HG03196 (cell line): Measurements from ENCODE around the gene OTUD7B.

Experiments
- ATAC-seq: cut with Tn5 transposase; IDR thresholded peaks from one replicate; pipeline ENCODE4 v1.9.1; 2021; ENCODE audit not compliant: unreplicated experiment

OTUD7B gene

DNA sequence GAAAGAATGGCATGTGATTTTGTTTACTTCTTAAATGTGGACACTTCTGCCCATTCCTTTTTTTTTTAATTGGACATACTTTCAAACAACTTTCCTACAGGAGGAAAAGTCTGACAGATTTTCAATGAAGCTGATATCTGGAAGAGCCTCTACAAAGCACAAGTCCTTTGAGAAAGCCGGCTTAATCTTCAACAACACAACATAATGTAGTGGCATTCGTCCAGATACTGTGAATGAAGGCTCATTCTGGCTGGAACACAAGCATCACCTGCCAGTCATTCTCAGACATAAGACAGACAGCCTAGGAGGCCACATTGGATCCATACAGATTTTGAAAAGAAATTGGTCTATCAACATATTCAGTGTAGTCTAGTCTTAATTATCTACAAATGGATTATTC, 4.9 kb downstream of the OTUD7B start:
- no peak for ATAC-seq

- no peak for ATAC-seq
Measured at GRCh38 chr1:150003801-150004200, 6.7 kb downstream of the OTUD7B start.

- no peak for ATAC-seq
Measured at GRCh38 chr1:150002217-150002616, 8.3 kb downstream of the OTUD7B start.

DNA sequence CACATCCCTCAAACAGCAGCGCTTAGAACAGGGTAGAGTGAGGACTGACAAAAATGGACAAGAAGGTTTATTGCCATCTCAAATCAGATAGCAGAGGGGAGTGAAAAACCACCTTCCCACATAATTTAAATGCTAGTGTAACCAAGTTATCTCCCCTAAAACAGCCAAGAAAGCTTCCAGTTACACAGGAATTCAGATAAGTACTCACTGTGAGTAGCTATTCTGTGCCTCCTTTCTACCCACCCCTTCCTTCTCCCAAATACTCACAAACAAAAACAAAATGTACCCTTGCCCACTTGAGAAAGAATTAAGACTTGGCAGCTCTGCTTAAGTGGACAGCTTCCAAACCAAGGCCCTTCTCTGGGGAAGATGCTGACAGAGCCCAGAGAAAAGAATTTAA, 9.1 kb downstream of the OTUD7B start:
- ATAC-seq = no peak

DNA sequence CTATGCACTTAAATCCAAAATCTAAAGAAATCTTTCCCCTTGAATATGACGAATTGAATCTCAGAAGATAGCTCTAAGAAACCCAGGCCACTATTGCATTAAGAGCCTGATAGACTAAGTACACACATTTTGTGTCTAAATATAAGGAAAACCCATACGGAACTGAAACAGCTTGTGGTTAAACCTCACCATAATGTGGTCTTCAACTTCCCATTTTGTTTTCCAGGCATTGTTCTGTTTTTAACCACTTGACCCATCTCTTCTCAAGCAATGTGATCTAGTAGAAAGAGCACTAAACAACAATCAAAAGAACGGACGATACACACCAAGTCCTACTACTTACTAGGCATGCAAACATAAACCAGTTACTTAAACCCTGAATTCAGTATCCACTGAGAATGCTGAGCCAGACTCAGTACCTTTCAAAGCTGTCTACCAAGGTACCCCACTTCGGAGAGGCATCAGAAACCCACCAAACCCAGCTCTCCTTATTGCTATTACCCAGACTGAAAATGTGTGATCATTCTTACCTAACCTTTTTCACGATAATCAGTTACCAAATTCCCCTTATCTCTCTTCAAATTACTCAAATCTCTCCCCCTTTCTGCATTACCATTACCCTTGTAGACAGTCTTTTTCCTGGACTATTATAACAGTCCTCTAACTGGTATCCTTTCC, 12.8 kb downstream of the OTUD7B start:
- ATAC-seq = peak; percentile 49

DNA sequence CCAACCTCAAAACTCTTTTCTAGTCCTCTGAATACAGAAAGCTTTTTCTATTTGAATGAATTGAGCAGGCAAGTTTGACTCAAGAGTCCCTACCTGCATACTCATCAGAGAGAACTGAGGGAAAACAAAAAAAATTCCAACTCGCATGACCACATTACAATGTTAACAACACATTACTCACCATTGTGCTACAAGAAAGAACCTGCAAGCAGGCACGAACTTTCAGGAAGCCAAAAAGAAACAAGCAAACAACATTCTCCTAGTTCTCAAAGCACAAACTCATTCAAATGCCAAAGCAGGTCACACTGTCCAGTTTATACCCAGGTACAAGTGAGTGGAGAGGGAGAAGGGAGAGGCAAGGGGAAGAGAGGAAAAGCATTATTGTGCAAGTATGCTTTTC, 14.6 kb downstream of the OTUD7B start:
- no peak for ATAC-seq

DNA sequence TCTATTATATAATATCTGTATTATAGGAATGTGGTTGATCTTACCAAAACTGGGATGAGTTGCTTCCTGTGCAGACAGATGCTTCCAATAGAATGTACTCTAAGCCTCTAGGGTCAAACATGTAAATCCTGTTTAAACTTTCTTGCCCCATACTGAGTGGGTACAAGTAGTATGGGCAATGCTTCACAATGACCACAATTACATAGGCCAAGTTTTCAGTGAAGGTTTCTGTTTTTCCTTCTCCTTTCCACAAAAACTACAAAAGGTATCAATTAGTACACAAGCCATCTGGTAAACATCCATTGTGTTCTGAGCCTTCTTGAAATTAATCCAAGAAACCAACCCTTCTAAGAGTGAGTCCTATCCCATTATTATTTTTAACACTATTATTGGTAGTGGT, 16.8 kb downstream of the OTUD7B start:
- ATAC-seq = no peak

- no peak for ATAC-seq
Measured at GRCh38 chr1:149993181-149993580, 17.3 kb downstream of the OTUD7B start.

GRCh38 chr1:149987297-149987595, 23.3 kb downstream of the OTUD7B start:
- no peak for ATAC-seq

DNA sequence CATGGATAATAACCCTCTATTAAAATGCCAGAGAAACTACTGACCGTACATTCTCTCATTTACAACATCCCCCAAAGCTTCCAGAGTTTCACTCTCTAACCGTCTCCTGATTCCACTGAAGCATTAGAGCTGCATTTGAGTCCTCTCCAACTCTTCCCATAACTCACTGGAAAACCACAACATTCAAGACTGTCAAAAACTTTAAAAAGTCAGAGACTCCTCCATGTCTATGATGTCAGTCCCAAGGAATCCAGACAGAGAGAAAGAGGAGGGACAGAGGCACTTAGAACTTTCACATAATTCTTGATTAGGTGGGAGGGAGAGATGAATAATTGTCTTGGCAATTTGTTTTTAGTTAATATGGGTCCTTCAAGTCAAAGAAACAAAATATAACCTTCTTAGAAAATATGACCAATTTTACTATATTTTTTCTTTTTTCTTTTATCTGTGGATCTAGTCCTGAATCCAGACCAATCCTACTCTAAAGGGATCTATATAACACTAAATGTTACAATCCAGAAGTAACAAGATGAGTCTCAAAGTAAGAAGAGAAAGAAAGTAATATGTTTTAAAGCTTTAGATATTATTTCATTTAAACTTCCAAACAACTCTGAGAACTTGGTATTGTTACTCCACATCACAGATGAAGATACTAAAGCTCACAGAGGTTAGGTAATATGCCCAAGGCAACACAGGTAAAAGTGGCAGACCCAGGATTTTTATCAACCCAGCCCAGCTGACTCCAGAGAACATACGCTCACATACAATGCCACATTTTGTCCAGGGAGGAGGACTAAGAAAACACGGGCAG, 23.8 kb downstream of the OTUD7B start:
- no peak for ATAC-seq

DNA sequence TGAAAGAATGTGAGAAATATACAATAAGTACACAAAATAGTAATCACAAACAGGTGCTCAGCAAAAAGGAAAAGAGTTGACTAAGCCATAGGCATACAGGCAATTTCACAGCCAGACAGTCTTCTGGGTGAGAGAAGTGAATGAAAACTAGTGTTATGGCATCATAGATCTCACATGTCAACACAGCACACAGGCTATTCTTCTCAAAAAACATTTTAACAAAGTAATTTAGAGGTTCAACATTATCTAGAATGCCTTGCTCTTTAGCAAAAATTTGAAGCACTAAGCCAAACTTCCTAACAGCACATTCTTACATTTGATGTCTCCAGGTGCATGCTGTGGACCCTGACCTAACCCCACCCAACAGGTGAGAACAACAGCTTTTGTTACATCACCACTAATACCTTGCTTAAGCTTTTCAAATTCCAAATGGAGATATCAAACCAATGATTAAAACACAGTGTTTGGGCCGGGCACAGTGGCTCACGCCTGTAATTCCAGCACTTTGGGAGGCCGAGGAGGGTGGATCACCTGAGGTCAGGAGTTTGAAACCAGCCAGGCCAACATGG, 30.5 kb downstream of the OTUD7B start:
- ATAC-seq = no peak

- no peak for ATAC-seq
Measured at GRCh38 chr1:149979245-149979971, 31.1 kb downstream of the OTUD7B start.

DNA sequence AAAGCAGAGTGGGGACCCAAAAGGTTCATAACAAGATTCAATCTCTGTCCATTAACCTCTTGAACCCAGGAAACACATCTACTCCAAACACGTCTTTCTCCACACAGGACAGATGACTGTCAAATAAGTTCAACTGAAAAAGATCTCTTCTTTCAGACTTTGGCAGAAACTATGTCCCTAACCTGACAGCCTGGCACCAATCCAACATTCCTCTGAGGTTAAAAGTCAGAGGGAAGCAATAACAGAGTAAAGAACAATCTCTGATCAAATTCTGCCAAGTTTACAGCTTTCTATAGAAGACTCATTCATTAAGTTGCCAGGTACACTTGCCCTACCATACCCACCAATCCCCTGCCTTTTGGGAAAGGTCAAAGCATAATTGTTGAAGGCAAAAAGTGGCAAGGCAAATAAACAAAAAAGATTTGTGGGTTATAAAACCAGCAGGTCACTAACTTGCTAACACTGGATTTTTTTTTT, 31.9 kb downstream of the OTUD7B start:
- ATAC-seq = no peak

DNA sequence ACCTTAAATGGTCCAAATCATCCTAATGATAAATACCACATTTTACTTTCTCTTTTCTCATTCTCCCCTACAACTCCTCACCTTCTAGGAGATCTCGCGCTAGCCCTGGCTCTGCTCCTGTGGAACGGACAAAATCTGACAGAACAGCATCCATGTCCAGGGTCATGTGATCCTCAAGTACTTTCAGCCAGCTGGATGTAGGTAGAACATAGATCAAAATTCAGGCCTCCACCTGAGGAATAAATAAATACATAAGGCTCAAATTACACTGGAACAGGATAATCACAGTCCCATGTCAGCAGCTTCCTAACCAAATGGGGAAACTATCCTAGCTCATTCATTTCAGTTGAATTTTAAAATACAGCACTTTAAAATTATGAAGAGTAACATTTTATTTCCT, 33.2 kb downstream of the OTUD7B start:
- no peak for ATAC-seq

- ATAC-seq = no peak
Measured at GRCh38 chr1:149972547-149972946, 38.0 kb downstream of the OTUD7B start.

DNA sequence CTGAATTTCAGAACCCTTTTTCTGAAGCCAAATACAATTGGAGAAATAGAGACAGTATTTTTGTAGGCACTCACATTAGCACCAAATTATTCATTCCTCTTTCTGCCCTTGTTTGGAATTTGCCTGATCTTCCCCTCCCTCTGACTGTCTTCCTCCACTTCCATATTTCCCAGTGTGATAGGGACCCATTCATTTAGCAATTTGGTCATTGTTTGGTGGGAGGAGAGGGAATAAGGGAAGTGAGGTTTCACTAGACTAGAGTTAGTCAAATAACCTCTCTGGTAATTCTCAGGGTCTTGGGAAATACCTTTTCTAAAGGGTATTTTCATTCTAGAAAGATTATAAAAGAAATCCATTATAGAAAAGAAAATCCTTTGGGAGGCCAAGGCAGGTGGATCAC, 42.9 kb downstream of the OTUD7B start:
- no peak for ATAC-seq

DNA sequence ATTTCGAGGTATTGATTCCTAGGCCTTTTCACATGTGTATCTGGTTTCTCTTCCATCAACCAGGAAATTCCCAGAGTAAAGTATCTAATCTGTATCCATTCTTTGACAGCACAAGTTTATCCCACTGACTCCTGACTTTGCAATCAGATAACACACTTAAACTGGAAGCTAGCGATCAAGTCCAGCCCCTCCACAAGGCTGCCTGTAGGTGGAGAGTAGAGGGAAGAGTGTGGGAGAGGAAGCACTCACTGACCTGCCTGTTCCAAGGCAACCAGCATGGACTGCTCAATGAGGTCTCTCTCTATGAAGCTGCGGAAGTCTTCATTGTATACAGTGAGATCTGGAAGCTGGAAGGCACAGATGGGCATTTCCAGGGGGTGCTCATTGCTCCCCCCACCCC, 43.5 kb downstream of the OTUD7B start:
- ATAC-seq = no peak

DNA sequence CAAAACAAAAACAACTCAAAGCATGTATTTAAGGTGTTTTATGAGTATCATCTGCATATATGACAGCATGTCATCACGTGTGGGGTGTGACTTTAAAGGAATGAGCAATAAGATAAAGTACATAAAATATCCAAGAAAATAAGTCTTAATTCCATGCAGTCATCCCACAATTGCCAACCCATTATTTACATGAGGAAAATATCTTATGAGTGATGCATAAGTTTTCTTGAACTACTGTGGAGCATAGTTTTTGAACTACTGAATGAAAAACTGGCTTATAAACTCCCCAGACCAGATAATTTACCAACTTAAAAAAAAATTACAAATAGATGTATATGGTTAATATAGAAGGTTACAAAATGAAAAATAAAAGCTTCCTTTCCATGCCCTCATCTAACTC, 44.1 kb downstream of the OTUD7B start:
- ATAC-seq = no peak

GRCh38 chr1:149965440-149965839, 45.1 kb downstream of the OTUD7B start:
- no peak for ATAC-seq

DNA sequence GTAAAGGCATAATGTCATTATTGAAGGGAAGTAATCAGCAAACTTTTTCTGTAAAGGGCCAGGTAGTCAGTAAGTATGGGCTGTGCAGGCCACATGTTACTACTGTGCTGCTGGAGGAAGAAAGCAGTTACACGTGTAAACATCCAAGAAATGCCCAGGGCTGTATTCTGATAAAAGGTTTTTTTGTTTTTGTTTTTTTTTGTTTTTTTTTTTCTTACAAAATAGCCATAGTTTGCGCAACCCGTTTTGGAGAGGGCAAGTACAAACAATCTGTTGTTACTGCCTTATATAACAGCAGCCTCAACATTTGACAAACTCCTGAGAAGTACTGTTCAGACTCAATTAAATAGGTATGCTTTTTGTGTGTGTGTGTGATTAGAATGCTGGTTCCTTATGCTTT, 47.2 kb downstream of the OTUD7B start:
- no peak for ATAC-seq

GRCh38 chr1:149962736-149963135, 47.8 kb downstream of the OTUD7B start:
- ATAC-seq = no peak
